Stimulated activated CD4-positive, alpha-beta T cell treated with anti-CD3 and anti-CD28 coated beads, Interleukin-12 subunit alpha, Interleukin-12 subunit beta, amount 100 ng/mL, for 4 hours (primary cell): ENCODE data around the gene TCF7L2.
A peak's percentile ranks its signal among the peaks of the same experiment; 100 is the strongest.

Source experiments
- DNase-seq: peaks from one replicate; pipeline ENCODE4 v3.0.0-alpha.2; 2020

TCF7L2 gene

DNA sequence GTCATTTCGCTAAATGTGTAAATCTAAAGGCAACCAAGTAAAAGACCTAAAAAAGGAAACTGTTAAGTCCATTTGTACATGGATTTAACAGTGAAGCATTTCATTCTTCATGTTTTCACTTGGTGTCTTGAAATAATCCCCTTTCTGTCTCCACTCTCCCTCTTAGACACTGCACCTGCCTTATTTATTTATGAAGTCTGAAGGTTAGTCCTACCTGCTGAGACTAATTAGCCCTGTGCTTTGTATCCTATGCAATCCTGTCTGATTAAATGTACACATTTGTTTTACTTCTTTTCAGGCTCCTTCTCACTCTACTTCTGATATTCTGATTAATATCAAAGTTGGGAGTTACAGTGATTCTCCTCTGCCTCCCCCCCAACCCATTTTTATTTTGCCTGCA, 1.9 kb upstream of the TCF7L2 start:
- DNase-seq, result no peak

DNA sequence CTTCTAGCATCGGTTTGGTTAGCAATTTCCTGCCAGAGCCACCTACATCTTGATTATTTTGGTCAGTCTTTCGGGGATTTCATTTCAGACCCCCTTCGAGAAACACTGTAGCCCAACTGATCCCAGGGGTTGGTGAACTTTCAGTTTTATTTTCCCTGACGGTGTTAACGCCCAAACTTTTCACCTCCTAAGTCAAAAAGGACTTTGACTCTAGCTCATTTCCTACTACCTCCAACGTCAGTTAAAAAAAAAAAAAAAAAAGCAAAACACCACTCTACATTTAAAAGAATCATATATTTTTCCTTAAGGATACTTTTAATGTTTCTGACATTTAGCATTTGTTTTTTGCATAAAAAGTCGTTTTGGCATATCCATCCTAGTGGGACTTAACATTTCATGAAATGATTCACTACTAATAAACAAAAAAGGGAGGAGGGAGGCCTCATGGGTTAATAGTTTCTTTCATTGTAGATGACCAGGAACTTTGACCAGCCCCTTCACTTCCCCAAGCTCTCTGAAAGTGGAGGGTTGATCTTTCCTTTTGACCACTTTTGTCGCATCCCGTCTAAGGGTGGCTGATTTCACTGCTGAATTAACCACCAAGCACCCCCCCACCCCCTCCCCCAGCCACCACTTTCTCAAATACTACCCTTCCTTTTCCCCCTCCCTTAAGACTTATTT, 764 bp upstream of the TCF7L2 start:
- DNase-seq, result no peak

DNA sequence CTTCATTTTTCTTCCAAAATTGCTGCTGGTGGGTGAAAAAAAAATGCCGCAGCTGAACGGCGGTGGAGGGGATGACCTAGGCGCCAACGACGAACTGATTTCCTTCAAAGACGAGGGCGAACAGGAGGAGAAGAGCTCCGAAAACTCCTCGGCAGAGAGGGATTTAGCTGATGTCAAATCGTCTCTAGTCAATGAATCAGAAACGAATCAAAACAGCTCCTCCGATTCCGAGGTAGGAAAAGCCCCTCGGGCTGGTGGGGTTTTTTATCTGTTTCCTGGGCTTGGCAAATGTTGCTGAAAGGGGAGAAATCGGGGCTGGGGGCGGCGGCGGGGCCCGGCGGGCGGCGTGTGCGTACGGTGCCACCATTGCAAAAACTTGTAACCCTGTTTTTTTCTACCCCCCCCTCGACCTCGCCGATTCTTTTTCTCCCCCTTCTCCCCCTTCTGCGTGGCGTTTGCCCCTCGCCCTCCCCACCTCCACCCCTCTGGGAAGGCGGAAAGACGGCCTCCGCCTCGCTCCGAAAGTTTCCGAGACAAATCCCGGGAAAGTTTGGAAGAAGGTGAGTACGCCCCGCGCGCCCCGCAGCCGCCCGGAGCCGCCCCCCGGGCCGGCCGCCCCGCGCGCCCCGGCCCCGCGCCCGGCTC, 789 bp downstream of the TCF7L2 start:
- DNase-seq, result no peak

DNA sequence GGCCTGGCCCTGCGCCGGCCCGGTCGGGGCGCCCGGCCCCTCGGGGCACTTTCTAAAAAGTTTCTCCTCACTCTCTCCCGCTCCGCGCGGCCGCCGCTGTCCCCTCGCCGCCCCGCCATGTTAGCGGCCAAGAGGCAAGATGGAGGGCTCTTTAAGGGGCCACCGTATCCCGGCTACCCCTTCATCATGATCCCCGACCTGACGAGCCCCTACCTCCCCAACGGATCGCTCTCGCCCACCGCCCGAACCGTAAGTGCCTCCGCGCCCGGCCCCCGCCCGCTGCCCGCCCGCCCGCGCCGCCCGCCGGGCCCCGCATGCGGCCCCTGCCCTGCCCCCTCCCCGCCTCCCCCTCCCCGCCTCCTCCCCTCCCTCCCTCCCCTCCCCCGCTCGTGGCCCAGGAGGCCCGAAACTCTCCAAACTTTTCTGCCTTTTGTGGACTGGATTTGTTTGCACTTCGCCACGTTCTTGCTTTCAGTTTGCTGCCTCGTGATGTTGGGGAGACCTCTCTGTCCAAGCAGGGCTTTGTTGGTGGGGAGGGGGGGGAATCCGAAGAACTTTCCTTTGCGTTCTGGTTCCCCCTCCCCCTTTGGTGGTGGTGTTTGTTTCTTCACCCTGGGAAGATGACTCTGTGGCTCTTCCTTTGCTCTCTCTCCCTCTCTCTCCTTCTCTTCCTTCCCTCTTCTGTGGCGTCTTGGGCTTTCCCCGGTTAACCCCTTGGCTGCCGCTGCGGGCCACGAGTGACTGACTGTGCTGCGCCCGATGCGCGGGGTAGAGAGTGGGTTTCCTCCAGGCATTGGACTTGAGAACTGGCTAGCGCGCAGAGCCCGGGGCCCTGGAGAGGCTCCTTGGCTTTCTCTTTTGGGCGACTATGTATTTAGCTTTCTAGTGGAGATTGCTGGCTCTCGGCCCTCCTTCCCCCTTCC, 1.6 kb downstream of the TCF7L2 start:
- DNase-seq, result peak; percentile 36

DNA sequence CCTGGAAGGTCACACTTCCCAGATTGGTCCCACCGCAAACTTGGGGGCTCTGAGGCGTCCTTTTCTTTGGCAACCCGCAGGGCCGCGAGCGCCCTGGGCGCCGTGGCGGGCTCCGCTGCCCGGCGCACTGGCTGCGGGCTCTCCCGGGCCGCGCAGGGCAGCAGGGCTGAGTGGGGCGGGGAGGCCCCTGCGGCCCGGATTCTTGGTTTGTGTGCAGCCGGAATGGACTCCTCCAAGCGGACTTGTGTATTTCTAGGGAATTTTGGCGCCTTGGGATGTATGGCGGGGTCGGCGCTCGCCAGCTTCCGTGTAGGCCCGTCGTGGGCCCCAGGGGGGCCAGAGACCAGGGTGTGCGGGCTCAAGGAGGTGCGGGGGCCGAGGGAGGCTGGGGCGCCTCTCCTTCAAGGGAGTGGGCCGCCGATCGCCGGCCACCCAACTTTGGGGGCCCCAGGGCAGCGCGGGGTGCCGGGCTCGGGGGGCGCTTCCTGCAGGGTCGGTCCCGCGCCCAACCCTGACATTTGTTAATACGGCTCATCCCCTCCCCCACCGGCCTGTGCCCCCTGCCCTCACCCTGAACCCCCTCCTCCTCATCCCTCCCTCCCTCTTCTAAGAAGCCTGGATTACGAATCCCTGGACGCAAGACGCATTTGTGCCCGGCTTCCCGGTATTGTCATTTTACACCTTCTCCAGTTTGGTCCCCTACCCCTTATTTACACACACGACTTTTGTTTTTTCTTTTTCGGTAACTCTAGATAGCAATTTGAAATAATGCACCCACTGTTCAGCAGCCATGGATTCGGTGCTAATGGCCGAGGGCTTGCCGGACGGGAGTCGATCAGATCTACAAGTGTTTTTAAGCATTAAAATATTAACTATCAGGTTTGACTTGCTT, 2.5 kb downstream of the TCF7L2 start:
- DNase-seq, result no peak

DNA sequence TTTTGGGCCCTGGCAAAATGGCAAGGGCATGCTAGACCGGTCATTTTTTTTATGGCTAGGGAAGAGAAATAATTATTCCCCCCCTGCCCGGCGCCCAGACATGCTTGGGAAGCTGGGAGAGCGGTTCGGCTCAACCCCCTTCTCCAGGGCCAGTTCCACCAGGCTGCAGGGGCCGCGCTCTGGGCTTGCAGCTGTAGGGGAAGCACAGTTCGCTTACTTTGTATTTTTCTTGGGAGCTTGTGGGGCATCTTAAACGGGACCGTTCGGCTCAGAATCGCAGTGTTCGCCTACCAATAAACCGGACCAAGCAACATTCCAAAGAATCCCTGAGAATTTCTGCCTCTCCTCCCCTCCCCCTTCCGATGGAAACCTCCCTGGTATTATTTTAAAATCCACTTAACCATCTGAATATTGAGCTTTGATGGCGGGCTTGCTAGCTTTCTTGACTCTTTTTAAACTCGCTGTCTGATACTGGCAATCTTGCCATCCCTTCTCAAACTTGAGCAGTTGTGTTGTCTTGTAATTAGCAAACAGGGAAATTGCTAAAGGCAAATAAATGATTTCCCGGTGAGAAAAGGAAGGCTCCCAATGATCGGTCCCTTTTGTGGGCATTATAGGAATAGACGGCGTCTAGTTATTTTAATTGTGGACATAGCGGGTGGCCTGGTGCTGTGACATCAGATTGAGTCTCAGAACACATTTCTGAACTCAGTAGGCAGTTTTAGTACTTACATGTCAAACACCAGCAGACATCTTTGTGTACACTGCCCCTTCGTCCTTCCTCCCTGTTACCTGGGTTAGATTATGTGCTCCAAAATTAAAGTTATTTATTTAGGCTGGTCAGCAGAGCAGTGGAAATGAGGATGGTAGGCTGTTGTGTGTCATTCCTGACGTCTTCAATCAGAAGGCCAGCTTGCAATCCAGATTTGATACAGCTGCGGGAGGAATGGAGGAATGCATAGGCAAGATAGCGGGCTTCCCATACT, 3.4 kb downstream of the TCF7L2 start:
- DNase-seq, result no peak

DNA sequence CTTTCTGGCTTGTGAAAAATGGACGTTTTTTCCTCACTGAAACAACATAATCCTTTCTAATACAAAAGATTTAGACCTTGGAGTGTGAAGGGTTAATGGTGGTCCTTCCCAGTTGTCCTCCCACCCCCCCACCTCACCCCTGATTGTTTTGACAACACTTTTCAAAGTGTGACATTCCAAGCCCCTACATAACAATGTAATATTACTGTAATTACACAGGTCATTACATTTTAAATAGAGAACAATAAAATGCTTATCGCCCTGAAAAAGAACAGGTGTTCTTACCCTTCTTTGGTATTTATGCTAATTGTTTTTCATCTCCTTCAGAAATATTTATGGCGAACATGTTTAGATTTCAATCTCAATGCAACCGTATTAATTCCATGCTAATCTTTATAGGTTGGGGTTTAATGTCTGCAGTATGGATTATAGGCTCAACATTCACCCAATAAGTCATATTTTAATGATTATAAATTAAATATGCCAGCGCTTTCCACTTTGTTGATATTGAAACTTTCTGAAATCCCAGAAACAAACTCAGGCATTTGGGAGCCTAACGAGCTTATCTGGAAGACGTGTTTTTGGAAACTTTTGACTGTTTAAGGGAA, 5.0 kb downstream of the TCF7L2 start:
- no peak for DNase-seq

DNA sequence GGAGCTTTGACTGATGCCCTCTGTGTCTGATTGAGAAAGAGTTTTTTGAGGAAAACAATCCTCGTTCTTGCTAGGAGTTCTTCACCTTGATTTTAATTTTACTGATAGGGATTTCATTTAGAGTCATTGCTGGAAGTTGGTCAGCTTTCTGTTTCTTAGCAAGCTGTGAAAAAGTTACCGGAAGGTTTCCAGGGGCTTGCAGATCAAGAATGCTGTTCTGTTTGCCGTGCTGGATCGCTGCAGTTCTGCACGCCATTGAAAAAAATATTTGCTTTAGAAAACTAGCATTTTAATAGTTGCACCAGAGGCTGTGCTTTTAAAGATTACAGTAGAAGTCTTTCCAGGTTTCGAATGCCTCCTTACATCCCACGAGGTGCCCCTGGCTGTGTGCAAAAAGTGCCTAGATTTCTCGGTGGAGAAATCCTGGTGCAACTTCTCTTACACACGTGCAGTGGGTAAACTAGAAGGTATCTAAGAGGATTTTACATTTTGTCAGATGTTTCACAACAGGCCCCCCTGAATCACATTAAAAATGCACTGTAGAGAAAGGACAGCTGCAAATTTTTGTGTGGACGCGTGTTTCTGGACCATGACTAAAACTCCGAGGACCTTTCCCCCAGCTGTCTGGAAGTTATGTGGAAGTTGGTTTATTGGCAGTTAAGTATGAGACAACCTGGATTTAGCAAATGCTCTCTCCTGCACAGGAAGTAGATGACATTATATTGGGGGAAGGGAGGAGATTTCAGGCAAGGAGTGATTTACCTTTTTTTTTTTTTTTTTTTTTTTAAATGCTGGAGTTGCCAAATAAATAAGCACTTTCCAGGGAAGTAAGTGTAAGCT, 5.8 kb downstream of the TCF7L2 start:
- DNase-seq, result no peak

DNA sequence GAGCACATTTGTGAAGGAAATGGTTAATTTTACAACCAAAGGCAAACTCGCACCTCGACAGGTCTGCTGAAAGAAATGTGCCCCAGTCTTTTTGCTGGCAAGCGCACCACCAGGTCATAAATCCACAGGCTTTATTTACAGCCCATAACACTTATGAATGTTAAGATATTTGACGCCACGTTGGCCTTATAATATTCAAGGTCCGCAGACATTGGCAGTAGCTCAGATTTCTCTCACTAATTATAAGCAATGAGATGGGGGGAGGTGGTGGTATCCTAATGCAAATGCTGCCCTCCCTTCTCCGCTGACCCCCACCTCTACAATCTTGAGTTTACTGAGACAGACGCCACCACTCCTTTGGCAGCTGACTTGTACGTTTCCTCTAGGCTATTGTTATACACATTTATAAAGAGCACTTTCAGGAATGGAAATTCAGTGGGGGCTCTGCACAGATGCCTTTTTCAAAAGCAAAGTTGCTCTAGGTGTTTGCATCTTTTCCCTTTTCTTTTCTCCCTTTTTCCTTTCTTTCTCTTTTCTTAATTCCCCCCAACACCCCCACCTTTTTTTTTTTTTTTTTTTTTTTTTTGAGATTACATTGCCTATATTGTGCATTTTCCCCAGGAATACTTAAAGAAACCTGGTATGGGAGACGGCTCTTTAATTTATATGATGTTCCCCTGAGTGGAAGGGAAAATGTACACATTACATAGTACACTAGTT, 6.7 kb downstream of the TCF7L2 start:
- no peak for DNase-seq

DNA sequence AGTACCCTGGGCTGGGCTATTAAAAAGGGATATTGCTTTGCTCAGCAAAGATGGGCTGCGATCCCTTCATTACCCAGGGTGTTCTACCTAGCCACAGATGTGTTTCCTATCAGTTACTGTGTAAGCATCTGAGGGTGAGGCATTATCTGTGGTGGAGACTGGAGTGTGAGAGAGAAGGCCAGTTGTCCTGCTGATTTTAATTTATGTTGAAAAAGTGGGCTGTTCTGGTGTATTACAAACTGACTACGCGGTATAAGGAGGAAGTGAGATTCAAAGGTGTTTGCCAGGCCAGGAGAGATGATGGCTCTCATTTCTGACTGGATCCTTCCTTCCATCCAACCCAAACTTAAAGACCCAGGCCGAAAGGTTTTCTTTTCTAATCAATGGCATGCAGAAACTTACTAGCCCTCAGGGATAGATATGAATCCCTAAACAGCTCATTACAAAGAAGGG, 7.6 kb downstream of the TCF7L2 start:
- no peak for DNase-seq

DNA sequence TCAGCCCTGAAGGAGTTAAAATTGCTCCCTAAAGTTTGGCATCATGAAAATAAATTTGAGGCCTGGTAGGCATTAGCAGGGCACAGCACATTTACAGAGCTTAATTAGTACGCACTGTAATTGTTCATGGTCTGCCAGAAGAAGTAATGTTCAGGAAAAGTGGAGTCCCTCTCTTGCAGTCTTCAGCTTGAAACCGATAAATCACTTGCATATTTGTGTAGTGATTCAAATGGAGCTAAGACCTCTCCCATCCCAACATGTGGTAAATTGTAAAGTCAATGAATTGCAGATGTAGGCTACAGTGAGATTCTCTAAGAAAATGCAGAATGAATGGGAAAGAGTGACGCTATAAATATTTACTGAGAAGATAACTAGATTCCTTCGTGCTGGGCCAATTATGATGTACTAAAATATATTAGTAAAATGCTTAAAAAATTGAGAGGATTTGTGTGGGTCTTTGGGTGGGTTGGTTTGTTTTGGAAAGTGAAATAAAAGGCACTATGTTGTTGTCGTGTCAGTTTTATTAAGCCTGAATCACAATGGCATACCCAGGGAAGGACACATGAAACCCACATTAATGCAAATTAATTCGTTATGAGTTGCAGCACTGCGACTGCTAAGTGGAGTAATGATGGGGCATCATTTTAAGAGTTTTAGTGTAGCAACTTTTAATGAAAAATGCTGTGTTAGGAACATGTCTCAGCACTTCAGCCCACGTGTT, 8.4 kb downstream of the TCF7L2 start:
- no peak for DNase-seq

DNA sequence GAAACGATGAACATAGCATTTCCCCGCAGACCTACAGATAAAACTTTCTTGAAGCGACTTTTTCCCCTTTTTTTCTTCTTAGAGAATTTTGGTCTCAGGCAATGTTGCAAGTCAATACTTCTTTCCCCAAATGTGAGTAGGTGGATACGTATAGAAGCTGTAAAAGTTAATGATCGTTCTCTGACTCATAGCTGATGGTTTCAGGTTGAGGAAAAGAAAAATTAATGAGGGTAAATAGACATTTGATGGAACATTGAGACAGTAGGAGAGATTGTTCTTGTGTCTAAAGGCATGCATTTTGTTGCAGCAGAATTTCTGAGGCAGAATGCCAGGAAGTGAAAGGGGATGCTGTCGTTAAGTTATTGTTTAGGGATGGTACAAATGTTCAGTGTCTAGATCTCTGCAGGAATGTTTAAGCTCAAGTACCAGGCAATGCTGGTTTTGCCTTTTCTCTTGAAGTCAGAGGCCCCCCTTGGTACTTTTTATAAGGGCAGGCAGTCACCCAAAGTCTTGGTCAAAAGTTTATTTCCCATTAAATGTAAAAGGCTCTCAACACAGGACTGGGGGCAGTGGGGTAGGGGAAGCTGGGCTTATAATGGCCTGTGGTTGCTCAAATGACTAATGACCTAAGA, 9.3 kb downstream of the TCF7L2 start:
- no peak for DNase-seq

DNA sequence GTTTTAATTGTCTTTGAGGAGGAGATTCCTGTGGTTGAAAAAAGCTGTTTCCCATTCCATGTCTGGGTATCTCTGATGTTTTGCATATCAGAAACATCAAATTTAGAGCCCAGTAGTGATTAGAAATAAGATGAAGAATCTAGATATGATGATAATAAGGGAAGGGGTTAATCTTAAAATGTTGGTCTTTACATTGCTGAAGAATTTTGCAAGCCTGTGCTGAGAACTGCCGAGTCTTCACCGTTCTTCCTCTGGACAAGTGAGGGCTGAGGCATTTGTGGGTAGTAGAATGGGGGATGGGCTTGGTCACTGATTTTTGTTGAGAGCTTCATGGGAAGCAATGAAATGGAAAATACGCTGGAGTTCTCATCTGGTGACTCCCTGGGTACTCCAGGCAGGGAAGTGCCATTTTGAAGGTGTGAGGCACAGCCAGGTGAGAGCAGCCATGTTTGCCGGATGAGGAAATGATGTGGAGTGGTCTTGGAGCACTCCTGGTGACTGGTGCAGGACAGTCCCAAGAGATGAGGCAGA, 10.2 kb downstream of the TCF7L2 start:
- DNase-seq, result no peak

DNA sequence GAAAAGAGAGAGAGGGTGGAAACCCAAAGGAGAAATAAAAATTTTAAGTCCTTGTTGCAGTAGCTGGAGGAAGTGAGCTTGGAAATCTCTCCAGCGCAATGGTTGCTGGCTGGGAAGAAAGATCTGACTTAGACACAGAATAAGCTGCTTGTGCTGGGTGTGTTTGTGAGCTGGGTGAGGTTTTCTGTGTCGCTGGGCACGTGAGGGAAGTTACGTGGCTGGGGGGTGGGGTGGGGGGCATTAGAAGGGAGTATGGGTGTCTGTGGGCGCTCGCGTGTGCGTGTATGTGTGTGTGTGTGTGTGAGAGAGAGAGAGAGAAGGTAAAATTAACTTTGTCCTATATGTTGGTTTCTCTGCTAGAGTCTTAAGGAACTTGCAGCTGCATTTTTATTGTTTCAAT, 11.6 kb downstream of the TCF7L2 start:
- DNase-seq, result no peak

DNA sequence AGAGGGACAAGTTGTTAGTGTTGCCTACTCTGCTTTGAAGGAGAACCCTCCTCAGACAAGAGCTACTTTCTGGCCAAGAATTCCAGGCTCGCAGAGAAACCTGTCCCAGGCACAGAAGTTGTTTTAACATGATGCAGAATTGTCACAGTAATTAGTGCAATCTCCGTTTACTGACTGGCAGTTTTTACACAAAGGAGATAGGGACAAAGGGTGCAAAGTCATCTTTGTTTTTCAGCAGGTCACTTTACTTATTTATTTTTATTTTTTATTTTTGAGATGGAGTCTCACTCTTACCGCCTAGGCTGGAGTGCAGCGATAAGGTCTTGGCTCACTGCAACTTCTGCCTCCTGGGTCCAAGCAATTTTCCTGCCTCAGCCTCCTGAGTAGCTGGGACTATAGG, 12.3 kb downstream of the TCF7L2 start:
- DNase-seq, result no peak

DNA sequence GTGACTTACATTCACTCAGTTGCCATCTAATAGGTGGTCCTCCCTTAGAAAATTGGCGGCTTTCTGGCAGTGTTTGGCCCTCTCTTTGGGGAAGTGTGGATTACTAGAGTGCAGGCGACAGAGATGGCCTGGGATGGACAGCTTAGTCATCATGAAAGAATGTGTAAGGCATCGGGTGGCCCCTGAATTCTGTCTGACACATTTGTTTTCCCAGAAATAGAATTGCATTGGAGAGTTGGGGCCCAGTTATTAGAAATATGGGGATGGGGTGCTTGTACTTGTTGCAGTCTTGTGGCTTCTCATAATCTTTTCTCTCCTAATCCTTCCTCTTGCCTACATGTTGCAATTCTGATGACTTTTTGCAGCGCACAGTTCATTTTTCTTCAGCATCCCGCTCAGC, 13.8 kb downstream of the TCF7L2 start:
- no peak for DNase-seq

DNA sequence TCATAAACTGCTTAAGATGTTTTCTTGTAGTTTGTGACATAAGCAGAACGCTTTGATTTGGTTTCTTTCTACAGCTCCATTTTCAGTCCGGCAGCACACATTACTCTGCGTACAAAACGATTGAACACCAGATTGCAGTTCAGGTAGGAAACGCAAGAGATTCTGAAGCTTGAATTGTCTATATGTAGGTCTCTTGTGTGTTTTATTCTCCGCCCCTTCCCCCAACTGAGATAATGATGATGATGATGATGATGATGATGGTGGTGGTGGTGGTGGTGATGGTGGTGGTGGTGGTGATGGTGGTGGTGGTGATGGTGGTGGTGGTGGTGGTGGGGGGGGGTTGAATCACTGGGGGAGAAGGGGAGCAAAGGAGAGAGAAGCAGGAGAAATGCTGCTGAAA, 14.4 kb downstream of the TCF7L2 start:
- DNase-seq, result no peak
